ENCODE data around the gene AGTPBP1. TPM values are rescaled to one million over a fixed set of nuclear protein-coding genes. Genes with fewer than 3 reads are reported as not detected.

AGTPBP1 gene
- total RNA-seq, 2 experiments from 2014 or later, result 24.2 to 37.2 TPM

GRCh38 chr9:85729882-85730281 is 11.9 kb downstream of the AGTPBP1 start:
- ChIA-PET POLR2A (interaction anchor here (1.0 to 1.2 kb wide), 2 partner anchors 9 to 31 kb away, joined by 4 read pairs; no protein-coding TSS in a partner anchor), CTCF (ENCODE audit: unreplicated experiment) (no interaction called here)
- no peak for DNase-seq (ENCODE audit: low spot score)
- no peak overlapping the region for H3K4me2 ChIP-seq (ENCODE audit: low read length)
- no peaks in the 10 kb centered on the region for H3K9me2 ChIP-seq (ENCODE audit: insufficient read depth, low read length)
- no peak overlapping the region for H3K27ac ChIP-seq (ENCODE audit: low read depth, low read length, poor library complexity, severe bottlenecking)
- peaks cover 14% of the 10 kb centered on the region for H4K20me1 ChIP-seq (ENCODE audit: insufficient read depth, low read length)
- 0 out of 2 replicates have a peak, but pooled peaks cover 4% of the 10 kb centered on the region for H3K9me3 ChIP-seq (ENCODE audit: low read length)
- no peaks in the 10 kb centered on the region for H3K4me1 ChIP-seq (ENCODE audit: insufficient read depth, low read length, poor library complexity, severe bottlenecking)
- H3K36me3 ChIP-seq (ENCODE audit: insufficient read depth, low read length), result peaks cover 4% of the 10 kb centered on the region
- no peak overlapping the region for H2AFZ ChIP-seq (ENCODE audit: low read length)
- TF ChIP-seq CTCF (conservative IDR thresholded peaks at IDR 0.05; ENCODE audit: low read length) (no peak), EZH2phosphoT487 (IDR thresholded peaks at IDR 0.05; ENCODE audit: borderline replicate concordance, low read depth, low read length) (no peak)
- BruUV-seq (replicated peaks), result no TSS peak
- no peak overlapping the region for H3K4me3 ChIP-seq (ENCODE audit: low read depth, low read length, poor library complexity, severe bottlenecking)
- H3K79me2 ChIP-seq (ENCODE audit: insufficient read depth, low read depth, low read length), result peaks cover 80% of the 10 kb centered on the region
- intact Hi-C loops (cut with micrococcal nuclease; ENCODE audit: unreplicated experiment), result no loop called here

- no TSS peak for BruUV-seq (replicated peaks)
- TF ChIP-seq EZH2phosphoT487 (IDR thresholded peaks at IDR 0.05; ENCODE audit: borderline replicate concordance, low read depth, low read length) (no peak), CTCF (conservative IDR thresholded peaks at IDR 0.05; ENCODE audit: low read length) (no peak)
- no peak overlapping the region for H2AFZ ChIP-seq (ENCODE audit: low read length)
- ChIA-PET CTCF (ENCODE audit: unreplicated experiment) (no interaction called here), POLR2A (no interaction called here)
- H3K27ac ChIP-seq (ENCODE audit: low read depth, low read length, poor library complexity, severe bottlenecking), result no peak overlapping the region
- no peak for DNase-seq (ENCODE audit: low spot score)
- no peak overlapping the region for H3K4me2 ChIP-seq (ENCODE audit: low read length)
- no peaks in the 10 kb centered on the region for H3K9me3 ChIP-seq (ENCODE audit: low read length)
- no peaks in the 10 kb centered on the region for H3K4me1 ChIP-seq (ENCODE audit: insufficient read depth, low read length, poor library complexity, severe bottlenecking)
- peaks cover 12% of the 10 kb centered on the region for H3K36me3 ChIP-seq (ENCODE audit: insufficient read depth, low read length)
- no peaks in the 10 kb centered on the region for H3K9me2 ChIP-seq (ENCODE audit: insufficient read depth, low read length)
- intact Hi-C loops (cut with micrococcal nuclease; ENCODE audit: unreplicated experiment), result no loop called here
- H4K20me1 ChIP-seq (ENCODE audit: insufficient read depth, low read length), result peaks cover 14% of the 10 kb centered on the region
- no peak overlapping the region for H3K4me3 ChIP-seq (ENCODE audit: low read depth, low read length, poor library complexity, severe bottlenecking)
- peaks cover 58% of the 10 kb centered on the region for H3K79me2 ChIP-seq (ENCODE audit: insufficient read depth, low read depth, low read length)
Measured at GRCh38 chr9:85727500-85727899, 14.3 kb downstream of the AGTPBP1 start.

- Histone ChIP-seq H3K27ac (ENCODE audit: low read depth, low read length, poor library complexity, severe bottlenecking) (no peak overlapping the region), H3K36me3 (ENCODE audit: insufficient read depth, low read length) (peaks cover 12% of the 10 kb centered on the region), H4K20me1 (ENCODE audit: insufficient read depth, low read length) (peaks cover 14% of the 10 kb centered on the region), H3K9me2 (ENCODE audit: insufficient read depth, low read length) (no peaks in the 10 kb centered on the region), H2AFZ (ENCODE audit: low read length) (no peak overlapping the region), H3K4me2 (ENCODE audit: low read length) (no peak overlapping the region), H3K9me3 (ENCODE audit: low read length) (no peaks in the 10 kb centered on the region), H3K79me2 (ENCODE audit: insufficient read depth, low read depth, low read length) (peaks cover 50% of the 10 kb centered on the region; the same call in 1 of the 2 replicates), H3K4me3 (ENCODE audit: low read depth, low read length, poor library complexity, severe bottlenecking) (no peak overlapping the region), H3K4me1 (ENCODE audit: insufficient read depth, low read length, poor library complexity, severe bottlenecking) (no peaks in the 10 kb centered on the region)
- ChIA-PET CTCF (ENCODE audit: unreplicated experiment) (no interaction called here), POLR2A (no interaction called here)
- DNase-seq (ENCODE audit: low spot score), result no peak
- intact Hi-C loops (cut with micrococcal nuclease; ENCODE audit: unreplicated experiment), result no loop called here
- BruUV-seq (replicated peaks), result no TSS peak
- no peak for TF ChIP-seq CTCF (conservative IDR thresholded peaks at IDR 0.05; ENCODE audit: low read length)
- TF ChIP-seq EZH2phosphoT487 (IDR thresholded peaks at IDR 0.05; ENCODE audit: borderline replicate concordance, low read depth, low read length), result no peak
Measured at GRCh38 chr9:85726737-85727136, 15.0 kb downstream of the AGTPBP1 start.
